Measurements from ENCODE around the gene ZBTB7C. TPM values are rescaled to one million over a fixed set of nuclear protein-coding genes. Genes with fewer than 3 reads are reported as not detected.

Gene ZBTB7C
- polyA plus RNA-seq, 4 donors, result 13.1 to 41.1 (median 17.4) TPM

GRCh38 chr18:48265328-48265727 lies 143.9 kb downstream of the ZBTB7C start:
- no peak for DNase-seq (ENCODE audit: low read depth in 4 of 4, low spot score in 3 of 4)

GRCh38 chr18:48263914-48264902 lies 145.0 kb downstream of the ZBTB7C start:
- no peak for DNase-seq (ENCODE audit: low read depth in 4 of 4, low spot score in 3 of 4)

- no peak for DNase-seq (ENCODE audit: low read depth in 4 of 4, low spot score in 3 of 4)
Measured at GRCh38 chr18:48263192-48263853, 145.9 kb downstream of the ZBTB7C start.

- no peak for DNase-seq (ENCODE audit: low read depth in 4 of 4, low spot score in 3 of 4)
Measured at GRCh38 chr18:48260237-48260636, 148.9 kb downstream of the ZBTB7C start.

- no peak for DNase-seq (ENCODE audit: low read depth in 4 of 4, low spot score in 3 of 4)
Measured at GRCh38 chr18:48256848-48257247, 152.3 kb downstream of the ZBTB7C start.

- DNase-seq (ENCODE audit: low read depth in 4 of 4, low spot score in 3 of 4), result no peak
Measured at GRCh38 chr18:48254077-48254602, 155.0 kb downstream of the ZBTB7C start.

GRCh38 chr18:48252525-48252924 lies 156.7 kb downstream of the ZBTB7C start:
- DNase-seq (ENCODE audit: low read depth in 4 of 4, low spot score in 3 of 4), result no peak

- DNase-seq (ENCODE audit: low read depth in 4 of 4, low spot score in 3 of 4), result no peak
Measured at GRCh38 chr18:48250918-48251317, 158.3 kb downstream of the ZBTB7C start.

GRCh38 chr18:48250362-48250907 lies 158.7 kb downstream of the ZBTB7C start:
- DNase-seq (ENCODE audit: low read depth in 4 of 4, low spot score in 3 of 4), result no peak

- no peak for DNase-seq (ENCODE audit: low read depth in 4 of 4, low spot score in 3 of 4)
Measured at GRCh38 chr18:48249854-48250253, 159.3 kb downstream of the ZBTB7C start.

GRCh38 chr18:48244530-48244929 lies 164.7 kb downstream of the ZBTB7C start:
- no peak for DNase-seq (ENCODE audit: low read depth in 4 of 4, low spot score in 3 of 4)

GRCh38 chr18:48238636-48239035 lies 170.5 kb downstream of the ZBTB7C start:
- no peak for DNase-seq (ENCODE audit: low read depth in 4 of 4, low spot score in 3 of 4)

GRCh38 chr18:48238206-48238605 lies 171.0 kb downstream of the ZBTB7C start:
- DNase-seq (ENCODE audit: low read depth in 4 of 4, low spot score in 3 of 4), result no peak

- no peak for DNase-seq (ENCODE audit: low read depth in 4 of 4, low spot score in 3 of 4)
Measured at GRCh38 chr18:48236822-48237221, 172.4 kb downstream of the ZBTB7C start.

GRCh38 chr18:48230467-48231113 lies 178.6 kb downstream of the ZBTB7C start:
- no peak for DNase-seq (ENCODE audit: low read depth in 4 of 4, low spot score in 3 of 4)

- DNase-seq (ENCODE audit: low read depth in 4 of 4, low spot score in 3 of 4), result no peak
Measured at GRCh38 chr18:48229552-48229981, 179.6 kb downstream of the ZBTB7C start.

GRCh38 chr18:48228841-48229240 lies 180.3 kb downstream of the ZBTB7C start:
- no peak for DNase-seq (ENCODE audit: low read depth in 4 of 4, low spot score in 3 of 4)

- no peak for DNase-seq (ENCODE audit: low read depth in 4 of 4, low spot score in 3 of 4)
Measured at GRCh38 chr18:48228301-48228715, 180.9 kb downstream of the ZBTB7C start.

GRCh38 chr18:48227206-48227605 lies 182.0 kb downstream of the ZBTB7C start:
- no peak for DNase-seq (ENCODE audit: low read depth in 4 of 4, low spot score in 3 of 4)

GRCh38 chr18:48226401-48226800 lies 182.8 kb downstream of the ZBTB7C start:
- DNase-seq (ENCODE audit: low read depth in 4 of 4, low spot score in 3 of 4), result no peak

GRCh38 chr18:48222118-48222517 lies 187.1 kb downstream of the ZBTB7C start:
- peak in 3 of 4 donors; percentile 58 to 70 (median 59) for DNase-seq (ENCODE audit: low read depth in 4 of 4, low spot score in 3 of 4)
